HUES48 (cell line): ENCODE results near the gene ENHO.
"Not testable (repeated sequence)": the region's sequence is repeated elsewhere in the genome, so short reads cannot be mapped to it uniquely, and the experiment has no call there.

Experiments
- H3K27ac ChIP-seq: one replicate; pipeline ENCODE4 v1.7.0; 2013; ENCODE audit warnings: low read depth, low read length, inconsistent platforms
- H3K27me3 ChIP-seq: 2 replicates; pipeline ENCODE4 v1.6.1; 2013; ENCODE audit warnings: mild to moderate bottlenecking, low read length; ENCODE audit not compliant: control insufficient read depth, insufficient read depth
- H3K36me3 ChIP-seq: 2 replicates; pipeline ENCODE4 v1.6.1; 2013; ENCODE audit warnings: low read length; ENCODE audit not compliant: control insufficient read depth, insufficient read depth
- H3K4me1 ChIP-seq: 2 replicates; pipeline ENCODE4 v1.6.1; 2013; ENCODE audit warnings: mild to moderate bottlenecking, low read length; ENCODE audit not compliant: control insufficient read depth, insufficient read depth
- H3K4me3 ChIP-seq: 2 replicates; pipeline ENCODE4 v1.5.1; 2013; ENCODE audit warnings: mild to moderate bottlenecking, low read depth, low read length
- H3K9ac ChIP-seq: 2 replicates; pipeline ENCODE4 v1.6.1; 2013; ENCODE audit warnings: mild to moderate bottlenecking, low read depth, low read length, moderate library complexity
- H3K9me3 ChIP-seq: 2 replicates; pipeline ENCODE4 v1.6.1; 2013; ENCODE audit warnings: low read length; ENCODE audit not compliant: control insufficient read depth, insufficient read depth

ENHO gene

DNA sequence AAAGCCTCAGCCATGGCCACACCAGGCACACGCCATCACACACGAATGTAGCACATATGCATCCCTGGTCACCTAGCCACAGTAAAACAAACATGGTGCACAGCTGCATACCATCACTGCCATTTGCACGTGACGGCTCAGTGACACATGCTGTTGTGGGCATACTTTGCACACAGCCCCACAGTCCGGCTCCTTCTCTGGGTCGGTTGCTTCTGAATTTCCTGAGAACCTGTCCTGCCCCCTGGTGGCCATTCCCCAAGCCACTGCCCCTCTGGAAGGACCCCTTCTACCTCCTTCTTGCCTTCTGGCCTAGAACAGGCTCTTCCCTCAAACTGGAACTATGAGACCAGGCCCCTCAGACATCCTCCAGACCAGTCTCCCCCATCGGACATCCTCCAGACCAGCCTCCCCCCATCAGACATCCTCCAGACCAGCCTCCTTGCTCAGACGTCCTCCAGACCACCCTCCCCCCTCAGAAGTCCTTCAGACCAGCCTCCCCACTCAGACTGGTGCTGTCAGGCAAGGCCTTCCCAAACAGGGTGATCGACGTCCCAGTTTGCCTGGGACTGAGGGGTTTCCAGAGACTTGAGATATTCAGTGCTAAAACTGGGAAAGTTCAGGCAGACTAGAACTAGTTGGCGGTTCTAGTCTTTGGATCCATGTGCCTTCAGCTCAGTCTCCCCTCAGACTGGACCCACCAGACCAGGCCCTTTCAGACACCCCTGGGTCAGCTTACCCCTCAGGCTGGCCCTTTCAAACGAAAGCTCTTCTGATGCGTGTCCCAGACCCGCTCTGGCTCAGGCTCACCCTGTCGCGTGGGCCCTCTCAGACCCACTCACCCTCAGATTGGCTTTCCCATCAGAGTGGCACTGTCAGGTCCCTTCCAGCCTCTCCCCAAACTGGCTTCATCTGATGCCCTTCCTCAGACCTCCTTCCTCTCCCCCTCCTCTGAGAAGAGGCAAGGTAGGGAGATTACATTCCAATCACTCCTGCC lies 24.3 kb upstream of the ENHO start:
- Histone ChIP-seq H3K4me1 (no peaks in the 10 kb centered on the region), H3K9me3 (no peaks in the 10 kb centered on the region), H3K27ac (no peak overlapping the region), H3K27me3 (peaks cover 2% of the 10 kb centered on the region; the same call in 1 of the 2 replicates), H3K4me3 (no peak overlapping the region), H3K36me3 (no peaks in the 10 kb centered on the region), H3K9ac (no peak overlapping the region)

DNA sequence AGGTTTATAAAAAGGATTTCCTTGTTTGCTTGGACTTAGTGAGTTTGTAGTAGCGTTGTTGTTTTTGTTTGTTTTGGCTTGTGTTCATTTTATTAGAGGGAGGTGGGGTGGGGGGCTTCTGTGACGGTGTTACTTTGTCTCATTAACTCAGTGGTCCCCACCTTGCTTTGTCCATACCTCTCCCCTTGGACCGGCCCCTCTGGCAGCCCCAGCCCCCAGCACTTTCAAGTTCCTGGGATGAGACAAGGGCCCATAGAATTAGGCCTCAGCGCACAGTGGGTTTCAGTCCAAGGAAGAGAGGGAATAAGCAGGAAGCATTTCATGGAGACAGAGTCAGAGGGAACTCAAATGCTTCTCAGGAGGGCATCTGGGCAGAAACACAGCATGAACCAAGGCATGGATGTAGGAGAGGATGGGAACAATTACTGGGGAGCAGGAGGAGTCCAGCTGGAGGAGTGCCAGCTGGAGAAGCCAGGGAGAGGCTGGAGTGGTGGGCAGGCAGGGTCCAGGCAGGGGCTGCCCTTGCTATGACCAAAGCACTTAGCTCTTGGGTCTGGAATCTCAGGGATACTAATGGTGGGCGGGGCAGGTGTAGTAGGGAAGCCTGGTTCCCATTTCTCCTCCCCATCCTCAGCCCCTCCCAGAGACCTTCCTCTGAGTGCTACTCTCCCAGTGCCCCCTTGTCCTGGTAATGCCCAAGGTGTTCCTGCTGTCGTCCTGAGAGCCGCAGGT lies 23.5 kb upstream of the ENHO start:
- H3K4me3 ChIP-seq, result no peak overlapping the region
- no peaks in the 10 kb centered on the region for H3K36me3 ChIP-seq
- peaks cover 2% of the 10 kb centered on the region; the same call in 1 of the 2 replicates for H3K27me3 ChIP-seq
- H3K9me3 ChIP-seq, result no peaks in the 10 kb centered on the region
- H3K27ac ChIP-seq, result no peak overlapping the region
- no peaks in the 10 kb centered on the region for H3K4me1 ChIP-seq
- H3K9ac ChIP-seq, result no peak overlapping the region

DNA sequence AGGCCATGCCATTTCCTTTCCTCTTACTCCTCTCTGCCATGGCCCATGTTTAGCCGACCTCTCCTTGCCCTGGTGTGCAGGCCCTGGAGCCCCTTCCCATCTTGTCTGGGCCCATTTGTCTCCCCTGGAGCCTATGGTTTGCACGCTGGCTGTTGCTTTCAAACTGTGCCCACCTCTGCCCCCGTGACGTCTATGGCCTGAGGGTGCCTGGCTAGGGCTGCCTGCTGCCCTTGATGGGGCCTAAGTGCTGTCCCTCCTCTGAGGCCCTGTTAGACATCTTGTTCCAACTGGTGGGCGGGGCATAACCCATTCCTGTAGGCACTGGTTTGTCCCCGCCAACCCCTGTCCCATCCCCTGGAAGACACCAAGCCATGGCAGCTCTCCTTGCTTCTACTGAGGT lies 22.7 kb upstream of the ENHO start:
- Histone ChIP-seq H3K9me3 (no peaks in the 10 kb centered on the region), H3K27ac (no peak overlapping the region), H3K27me3 (peaks cover 2% of the 10 kb centered on the region; the same call in 1 of the 2 replicates), H3K4me1 (no peaks in the 10 kb centered on the region), H3K4me3 (no peak overlapping the region), H3K9ac (no peak overlapping the region), H3K36me3 (no peaks in the 10 kb centered on the region)

DNA sequence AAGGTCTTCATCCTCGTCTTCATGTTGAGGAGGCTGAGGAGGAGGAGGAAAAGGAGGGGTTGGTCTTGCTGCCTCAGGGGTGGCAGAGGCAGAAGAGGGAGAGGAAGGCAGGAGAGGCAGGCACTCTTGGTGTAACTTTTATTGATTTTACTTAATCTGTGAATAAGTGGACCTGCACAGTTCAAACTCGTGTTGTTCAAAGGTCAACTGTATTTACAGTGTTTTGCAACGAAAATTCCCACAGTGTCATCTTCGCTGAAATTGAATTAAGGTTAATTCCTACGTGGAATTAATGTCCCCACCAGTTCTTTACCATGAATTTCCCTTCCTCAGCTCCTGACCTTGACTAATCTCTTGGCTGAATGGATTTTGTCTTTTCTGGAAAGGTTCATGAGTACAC lies 21.2 kb upstream of the ENHO start:
- Histone ChIP-seq H3K9me3 (no peaks in the 10 kb centered on the region), H3K9ac (no peak overlapping the region), H3K4me1 (no peaks in the 10 kb centered on the region), H3K27me3 (peaks cover 2% of the 10 kb centered on the region; the same call in 1 of the 2 replicates), H3K4me3 (no peak overlapping the region), H3K27ac (no peak overlapping the region), H3K36me3 (no peaks in the 10 kb centered on the region)

DNA sequence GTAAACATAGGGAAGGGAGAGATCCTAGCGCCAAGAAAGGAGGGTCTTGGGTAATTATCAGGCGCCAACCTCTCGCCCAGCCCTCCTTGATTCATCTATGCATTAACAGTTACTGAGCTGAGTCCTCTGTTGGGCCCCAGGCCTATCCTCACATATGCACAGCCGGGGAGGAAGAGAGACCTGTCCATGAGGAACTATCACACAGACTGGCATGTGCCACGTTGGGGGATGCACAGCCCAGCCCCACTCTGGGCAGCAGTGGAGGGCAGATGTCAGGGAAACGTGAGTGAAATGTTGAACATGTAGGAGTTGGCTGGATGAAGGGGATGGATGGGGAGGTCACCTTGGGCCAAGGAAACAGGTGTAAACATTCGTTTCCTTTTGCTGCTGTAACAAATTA lies 18.8 kb upstream of the ENHO start:
- Histone ChIP-seq H3K4me3 (no peak overlapping the region), H3K9me3 (no peaks in the 10 kb centered on the region), H3K4me1 (no peaks in the 10 kb centered on the region)

DNA sequence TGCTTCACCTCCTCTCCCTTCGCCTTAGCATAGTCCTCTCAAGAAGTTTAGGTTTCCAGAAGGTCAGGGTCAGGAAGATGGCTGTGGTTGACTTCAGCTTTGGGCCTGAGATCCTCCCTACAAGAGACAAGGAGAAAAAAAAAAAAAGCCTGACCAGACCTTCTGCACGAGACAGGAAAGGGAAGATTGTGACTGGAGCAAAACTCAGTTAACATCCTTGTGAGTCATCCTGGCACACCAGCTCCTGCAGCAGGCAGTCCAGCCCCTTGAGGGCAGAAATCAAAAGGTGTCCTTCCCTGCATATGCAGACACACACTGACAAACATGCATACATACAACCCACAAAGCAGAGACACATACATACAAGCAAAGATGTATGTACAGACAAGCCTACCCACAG lies 18.0 kb upstream of the ENHO start:
- Histone ChIP-seq H3K9me3 (no peaks in the 10 kb centered on the region), H3K27ac (no peak overlapping the region), H3K4me3 (no peak overlapping the region), H3K9ac (no peak overlapping the region), H3K27me3 (no peaks in the 10 kb centered on the region), H3K36me3 (no peaks in the 10 kb centered on the region), H3K4me1 (no peaks in the 10 kb centered on the region)

More for the DNA sequence above, 18.8 kb upstream of the ENHO start:
- no peak overlapping the region for H3K9ac ChIP-seq
- H3K36me3 ChIP-seq, result no peaks in the 10 kb centered on the region
- no peaks in the 10 kb centered on the region for H3K27me3 ChIP-seq
- H3K27ac ChIP-seq, result no peak overlapping the region

DNA sequence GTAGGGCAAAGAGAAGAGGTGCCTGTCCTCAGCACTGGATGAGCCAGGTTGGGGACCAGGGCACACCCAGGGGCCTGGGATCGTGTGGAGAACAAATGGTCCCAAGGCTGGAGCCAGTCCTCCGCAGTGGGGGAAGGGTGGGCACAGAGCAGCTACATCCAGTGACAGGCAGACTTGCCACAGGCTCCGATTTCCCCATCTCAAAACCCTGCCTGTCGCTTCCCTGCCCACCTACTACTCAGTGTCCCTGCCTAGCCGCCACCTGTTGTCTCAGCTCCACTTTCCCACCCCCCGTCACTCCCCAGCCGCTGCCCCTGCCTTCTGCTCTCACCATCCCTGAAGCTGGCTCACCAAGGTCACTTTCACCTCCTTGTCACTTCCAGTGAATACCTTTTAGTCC lies 13.9 kb upstream of the ENHO start:
- Histone ChIP-seq H3K27me3 (no peaks in the 10 kb centered on the region), H3K9ac (no peak overlapping the region), H3K27ac (no peak overlapping the region)

DNA sequence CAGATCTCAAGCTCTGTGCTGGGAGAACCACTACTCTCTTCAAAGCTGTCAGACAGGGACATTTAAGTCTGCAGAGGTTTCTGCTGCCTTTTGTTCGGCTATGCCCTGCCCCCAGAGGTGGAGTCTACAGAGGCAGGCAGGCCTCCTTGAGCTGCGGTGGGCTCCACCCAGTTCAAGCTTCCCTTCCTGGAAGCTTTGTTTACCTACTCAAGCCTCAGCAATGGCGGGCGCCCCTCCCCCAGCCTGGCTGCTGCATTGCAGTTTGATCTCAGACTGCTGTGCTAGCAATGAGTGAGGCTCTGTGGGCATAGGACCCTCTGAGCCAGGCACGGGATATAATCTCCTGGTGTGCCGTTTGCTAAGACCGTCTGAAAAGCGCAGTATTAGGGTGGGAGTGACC lies 9.3 kb upstream of the ENHO start:
- not testable (repeated sequence) for H3K27me3 ChIP-seq, H3K9me3 ChIP-seq, H3K4me1 ChIP-seq, H3K27ac ChIP-seq, H3K9ac ChIP-seq, H3K4me3 ChIP-seq, H3K36me3 ChIP-seq

More for the DNA sequence above, 13.9 kb upstream of the ENHO start:
- H3K4me3 ChIP-seq, result no peak overlapping the region
- H3K4me1 ChIP-seq, result no peaks in the 10 kb centered on the region
- no peaks in the 10 kb centered on the region for H3K36me3 ChIP-seq
- H3K9me3 ChIP-seq, result peaks cover 6% of the 10 kb centered on the region

DNA sequence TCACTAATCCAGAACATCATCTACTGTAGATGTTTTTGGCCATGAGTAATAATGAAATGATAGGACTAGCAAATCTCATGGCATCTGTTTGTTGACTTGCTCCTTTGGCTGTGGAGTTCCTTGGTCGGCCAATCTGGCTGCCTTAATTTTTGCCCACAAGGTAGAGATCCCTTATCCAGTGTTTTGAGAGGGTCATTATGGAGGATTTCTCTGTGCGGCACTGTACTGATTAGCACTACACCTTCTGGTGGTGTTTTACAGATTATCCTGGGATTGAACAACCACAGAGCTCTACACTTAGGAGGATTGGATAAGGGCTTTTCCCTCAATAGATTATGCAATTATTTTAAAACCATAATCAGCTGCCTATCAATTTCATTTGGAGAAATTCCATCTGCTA lies 3.2 kb upstream of the ENHO start:
- Histone ChIP-seq H3K4me3 (no peak overlapping the region), H3K27me3 (peaks cover 31% of the 10 kb centered on the region), H3K36me3 (no peaks in the 10 kb centered on the region), H3K9ac (no peak overlapping the region), H3K27ac (no peak overlapping the region), H3K4me1 (peaks cover 6% of the 10 kb centered on the region), H3K9me3 (no peaks in the 10 kb centered on the region)

DNA sequence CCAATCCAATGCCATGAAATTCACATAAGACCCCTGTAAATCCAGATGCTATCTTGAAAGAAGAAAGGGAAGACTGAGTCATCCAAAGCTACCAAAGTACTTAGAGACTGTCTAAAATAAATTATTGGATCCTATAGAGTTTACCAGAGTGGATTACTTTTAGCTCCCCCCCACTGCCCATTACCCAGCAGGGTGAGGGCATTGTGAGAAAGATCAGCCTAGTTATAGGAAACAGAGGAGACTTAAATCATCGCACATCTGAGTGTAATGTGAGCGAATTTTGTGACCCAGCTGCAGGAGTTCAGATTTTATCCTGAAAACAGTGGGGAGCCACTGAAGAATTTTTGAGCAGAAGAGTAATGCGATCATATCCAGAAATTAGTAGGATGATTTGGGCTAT lies 1.6 kb upstream of the ENHO start:
- no peak overlapping the region for H3K27ac ChIP-seq
- peaks cover 31% of the 10 kb centered on the region for H3K27me3 ChIP-seq
- no peaks in the 10 kb centered on the region for H3K9me3 ChIP-seq
- H3K9ac ChIP-seq, result no peak overlapping the region
- no peaks in the 10 kb centered on the region for H3K36me3 ChIP-seq
- H3K4me1 ChIP-seq, result peaks cover 6% of the 10 kb centered on the region
- H3K4me3 ChIP-seq, result no peak overlapping the region
